MM.1S (cell line): Measurements from ENCODE around the gene SDCBP2.

Experiments used
- EZH2 ChIP-seq: fragments of 300-600 bp; sonication (generic); optimal IDR thresholded peaks from 2 replicates; pipeline ENCODE3; 2017; ENCODE audit warnings: low read depth, mild to moderate bottlenecking, antibody characterized with exemption, low read length, mixed read lengths
- EZH2phosphoT487 ChIP-seq: fragments of 300-600 bp; sonication (generic); IDR thresholded peaks from 2 replicates; pipeline ENCODE4 v1.6.1; 2018; ENCODE audit warnings: antibody characterized with exemption, low read length
- TF ChIP-seq, protein P1 (sequence below): fragments of 300-600 bp; sonication (generic); IDR thresholded peaks from 2 replicates; pipeline ENCODE4 v1.5.1; 2016; ENCODE audit warnings: antibody characterized with exemption, low read length, mixed read lengths

- TF ChIP-seq, protein P1, sequence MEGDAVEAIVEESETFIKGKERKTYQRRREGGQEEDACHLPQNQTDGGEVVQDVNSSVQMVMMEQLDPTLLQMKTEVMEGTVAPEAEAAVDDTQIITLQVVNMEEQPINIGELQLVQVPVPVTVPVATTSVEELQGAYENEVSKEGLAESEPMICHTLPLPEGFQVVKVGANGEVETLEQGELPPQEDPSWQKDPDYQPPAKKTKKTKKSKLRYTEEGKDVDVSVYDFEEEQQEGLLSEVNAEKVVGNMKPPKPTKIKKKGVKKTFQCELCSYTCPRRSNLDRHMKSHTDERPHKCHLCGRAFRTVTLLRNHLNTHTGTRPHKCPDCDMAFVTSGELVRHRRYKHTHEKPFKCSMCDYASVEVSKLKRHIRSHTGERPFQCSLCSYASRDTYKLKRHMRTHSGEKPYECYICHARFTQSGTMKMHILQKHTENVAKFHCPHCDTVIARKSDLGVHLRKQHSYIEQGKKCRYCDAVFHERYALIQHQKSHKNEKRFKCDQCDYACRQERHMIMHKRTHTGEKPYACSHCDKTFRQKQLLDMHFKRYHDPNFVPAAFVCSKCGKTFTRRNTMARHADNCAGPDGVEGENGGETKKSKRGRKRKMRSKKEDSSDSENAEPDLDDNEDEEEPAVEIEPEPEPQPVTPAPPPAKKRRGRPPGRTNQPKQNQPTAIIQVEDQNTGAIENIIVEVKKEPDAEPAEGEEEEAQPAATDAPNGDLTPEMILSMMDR = no peak
- TF ChIP-seq EZH2 (no peak), EZH2phosphoT487 (no peak)
Observed at GRCh38 chr20:1336699-1337367, 7.9 kb upstream of the SDCBP2 start.
